ENCODE data around the gene MRPS5.

MRPS5 gene

GRCh38 chr2:95073856-95074662, 47.5 kb downstream of the MRPS5 start:
- TF ChIP-seq CTCF (IDR thresholded peaks at IDR 0.05; ENCODE audit: control insufficient read depth, insufficient read depth, low read depth, low read length, missing control alignments): no peak
- no peak for DNase-seq (ENCODE audit: low read depth)
- H3K4me3 ChIP-seq (ENCODE audit: control insufficient read depth, low read depth, low read length): no peak overlapping the region

- DNase-seq (ENCODE audit: low read depth): no peak
- H3K4me3 ChIP-seq (ENCODE audit: control insufficient read depth, low read depth, low read length): no peak overlapping the region
- TF ChIP-seq CTCF (IDR thresholded peaks at IDR 0.05; ENCODE audit: control insufficient read depth, insufficient read depth, low read depth, low read length, missing control alignments): no peak
Measured at GRCh38 chr2:95072424-95072823, 49.2 kb downstream of the MRPS5 start.

GRCh38 chr2:95071856-95072255, 49.8 kb downstream of the MRPS5 start:
- no peak for TF ChIP-seq CTCF (IDR thresholded peaks at IDR 0.05; ENCODE audit: control insufficient read depth, insufficient read depth, low read depth, low read length, missing control alignments)
- no peak overlapping the region for H3K4me3 ChIP-seq (ENCODE audit: control insufficient read depth, low read depth, low read length)
- DNase-seq (ENCODE audit: low read depth): no peak

- no peak for TF ChIP-seq CTCF (IDR thresholded peaks at IDR 0.05; ENCODE audit: control insufficient read depth, insufficient read depth, low read depth, low read length, missing control alignments)
- DNase-seq (ENCODE audit: low read depth): no peak
- no peak overlapping the region for H3K4me3 ChIP-seq (ENCODE audit: control insufficient read depth, low read depth, low read length)
Measured at GRCh38 chr2:95069465-95069864, 52.1 kb downstream of the MRPS5 start.

GRCh38 chr2:95068256-95068655, 53.4 kb downstream of the MRPS5 start:
- no peak for TF ChIP-seq CTCF (IDR thresholded peaks at IDR 0.05; ENCODE audit: control insufficient read depth, insufficient read depth, low read depth, low read length, missing control alignments)
- H3K4me3 ChIP-seq (ENCODE audit: control insufficient read depth, low read depth, low read length): no peak overlapping the region
- DNase-seq (ENCODE audit: low read depth): no peak

GRCh38 chr2:95063086-95063958, 58.3 kb downstream of the MRPS5 start:
- DNase-seq (ENCODE audit: low read depth): no peak
- no peak for TF ChIP-seq CTCF (IDR thresholded peaks at IDR 0.05; ENCODE audit: control insufficient read depth, insufficient read depth, low read depth, low read length, missing control alignments)
- no peak overlapping the region for H3K4me3 ChIP-seq (ENCODE audit: control insufficient read depth, low read depth, low read length)

All from AG09309 (cell line).